PC-9 (cell line): ENCODE data around the gene IP6K3. TPM values are rescaled to one million over a fixed set of nuclear protein-coding genes. Genes with fewer than 3 reads are reported as not detected.

ENCODE experiments used
- BruUV-seq: library from RNA; stranded (reverse); fragments of 400-500 nt; replicated peaks from 2 replicates; lab custom pipeline; 2021; lab: Mats Ljungman, UMichigan
- CTCF ChIA-PET: fragments of 300-600 bp; sonication (Branson Sonifier 250); formaldehyde crosslinking; loops from one replicate; lab custom pipeline; 2022; ENCODE audit warnings: antibody characterized with exemption; lab: Charles Lee
- POLR2A ChIA-PET: fragments of 300-600 bp; sonication (Branson Sonifier 250); formaldehyde crosslinking; loops from one replicate; lab custom pipeline; 2022; ENCODE audit warnings: antibody characterized with exemption; ENCODE audit not compliant: unreplicated experiment; lab: Charles Lee
- DNase-seq, 2 experiments: peaks; one replicate each; pipeline versions ENCODE4 v3.0.0 to v3.0.0-alpha.2; 2015 to 2022; ENCODE audit warnings: mixed read lengths in 1 of 2
- H2AFZ ChIP-seq: fragments of 200-600 bp; sonication (generic); 2 replicates; pipeline ENCODE4 v1.8.1; 2017; ENCODE audit warnings: antibody characterized with exemption
- H3F3A ChIP-seq: fragments of 200-600 bp; sonication (generic); 2 replicates; pipeline ENCODE4 v1.8.1; 2017; ENCODE audit warnings: antibody characterized with exemption, mild to moderate bottlenecking, low read depth; ENCODE audit not compliant: insufficient read depth
- H3K27ac ChIP-seq: fragments of 200-600 bp; sonication (generic); 2 replicates; pipeline ENCODE4 v1.6.1; 2016; ENCODE audit warnings: mixed run types
- H3K27me3 ChIP-seq: fragments of 200-600 bp; sonication (generic); 2 replicates; pipeline ENCODE4 v1.6.1; 2016; ENCODE audit warnings: low read depth, mixed run types; ENCODE audit not compliant: insufficient read depth
- H3K36me3 ChIP-seq: fragments of 200-600 bp; sonication (generic); 2 replicates; pipeline ENCODE4 v1.6.1; 2016; ENCODE audit warnings: low read depth, mixed run types
- H3K4me1 ChIP-seq: fragments of 200-600 bp; sonication (generic); replicated peaks from 2 replicates; pipeline ENCODE4 v1.6.1; 2016; ENCODE audit warnings: mixed run types; ENCODE audit not compliant: insufficient read depth
- H3K4me2 ChIP-seq: fragments of 200-600 bp; sonication (generic); 2 replicates; pipeline ENCODE4 v1.6.1; 2017; ENCODE audit warnings: mixed run types
- H3K4me3 ChIP-seq: fragments of 200-600 bp; sonication (generic); 2 replicates; pipeline ENCODE4 v1.6.1; 2016; ENCODE audit warnings: mixed run types
- H3K79me2 ChIP-seq: fragments of 200-600 bp; sonication (generic); 2 replicates; pipeline ENCODE4 v1.6.1; 2017; ENCODE audit warnings: low read depth, mixed run types
- H3K9me2 ChIP-seq: fragments of 200-600 bp; sonication (generic); 2 replicates; pipeline ENCODE4 v1.8.1; 2017; ENCODE audit warnings: mild to moderate bottlenecking; ENCODE audit not compliant: insufficient read depth
- H3K9me3 ChIP-seq: fragments of 200-600 bp; sonication (generic); 2 replicates; pipeline ENCODE4 v1.8.1; 2016; ENCODE audit warnings: low read depth; ENCODE audit not compliant: insufficient read depth
- H4K20me1 ChIP-seq: fragments of 200-600 bp; sonication (generic); 2 replicates; pipeline ENCODE4 v1.8.1; 2017; ENCODE audit not compliant: insufficient read depth
- EZH2 ChIP-seq: fragments of 200-600 bp; sonication (generic); IDR thresholded peaks from 2 replicates; pipeline ENCODE4 v1.8.0; 2017; ENCODE audit warnings: antibody characterized with exemption, low read depth
- intact Hi-C: fragments of 100-400 bp; cut with micrococcal nuclease; formaldehyde crosslinking; loops from one replicate; pipeline ENCODE4 v1.10.0; 2022; ENCODE audit not compliant: unreplicated experiment
- total RNA-seq: library from RNA; stranded (reverse); gene quantifications from 2 replicates; pipeline ENCODE4 v1.2.3, GENCODE V29; 2021
- TF ChIP-seq, protein P1 (sequence below): fragments of 200-600 bp; sonication (generic); conservative IDR thresholded peaks from 2 replicates; pipeline ENCODE4 v1.6.1; 2017; ENCODE audit warnings: mixed run types, antibody characterized with exemption, mild to moderate bottlenecking, moderate library complexity

The IP6K3 gene
- total RNA-seq, 1 experiment from 2014 or later: not detected

- no peak overlapping the region for H2AFZ ChIP-seq
- H4K20me1 ChIP-seq: peaks cover 5% of the 10 kb centered on the region; the same call in 1 of the 2 replicates
- H3K9me2 ChIP-seq: no peaks in the 10 kb centered on the region
- H3K79me2 ChIP-seq: peaks cover 8% of the 10 kb centered on the region; the same call in 1 of the 2 replicates
- intact Hi-C loops: loop anchor here (5.0 kb wide), 1 partner anchor 574 kb away; the partner anchor contains the start of genes HSD17B8, RXRB and SLC39A7
- CTCF ChIA-PET: no interaction called here
- no peaks in the 10 kb centered on the region for H3K9me3 ChIP-seq
- no TSS peak for BruUV-seq
- H3K36me3 ChIP-seq: peaks cover 42% of the 10 kb centered on the region
- no peak overlapping the region for H3K4me2 ChIP-seq
- TF ChIP-seq EZH2: no peak
- TF ChIP-seq, protein P1, sequence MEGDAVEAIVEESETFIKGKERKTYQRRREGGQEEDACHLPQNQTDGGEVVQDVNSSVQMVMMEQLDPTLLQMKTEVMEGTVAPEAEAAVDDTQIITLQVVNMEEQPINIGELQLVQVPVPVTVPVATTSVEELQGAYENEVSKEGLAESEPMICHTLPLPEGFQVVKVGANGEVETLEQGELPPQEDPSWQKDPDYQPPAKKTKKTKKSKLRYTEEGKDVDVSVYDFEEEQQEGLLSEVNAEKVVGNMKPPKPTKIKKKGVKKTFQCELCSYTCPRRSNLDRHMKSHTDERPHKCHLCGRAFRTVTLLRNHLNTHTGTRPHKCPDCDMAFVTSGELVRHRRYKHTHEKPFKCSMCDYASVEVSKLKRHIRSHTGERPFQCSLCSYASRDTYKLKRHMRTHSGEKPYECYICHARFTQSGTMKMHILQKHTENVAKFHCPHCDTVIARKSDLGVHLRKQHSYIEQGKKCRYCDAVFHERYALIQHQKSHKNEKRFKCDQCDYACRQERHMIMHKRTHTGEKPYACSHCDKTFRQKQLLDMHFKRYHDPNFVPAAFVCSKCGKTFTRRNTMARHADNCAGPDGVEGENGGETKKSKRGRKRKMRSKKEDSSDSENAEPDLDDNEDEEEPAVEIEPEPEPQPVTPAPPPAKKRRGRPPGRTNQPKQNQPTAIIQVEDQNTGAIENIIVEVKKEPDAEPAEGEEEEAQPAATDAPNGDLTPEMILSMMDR: no peak
- no peak overlapping the region for H3K27ac ChIP-seq
- peaks cover 23% of the 10 kb centered on the region for H3K4me1 ChIP-seq
- DNase-seq: no peak
- POLR2A ChIA-PET: interaction anchor here (0.6 kb wide), 1 partner anchor 159 kb away, joined by 6 read pairs; no protein-coding TSS in a partner anchor
- no peaks in the 10 kb centered on the region for H3K27me3 ChIP-seq
- no peak overlapping the region for H3K4me3 ChIP-seq
- peaks cover 31% of the 10 kb centered on the region; the same call in 1 of the 2 replicates for H3F3A ChIP-seq
These were observed 29.5 kb upstream of the IP6K3 start for GRCh38 chr6:33776186-33776585.

DNA sequence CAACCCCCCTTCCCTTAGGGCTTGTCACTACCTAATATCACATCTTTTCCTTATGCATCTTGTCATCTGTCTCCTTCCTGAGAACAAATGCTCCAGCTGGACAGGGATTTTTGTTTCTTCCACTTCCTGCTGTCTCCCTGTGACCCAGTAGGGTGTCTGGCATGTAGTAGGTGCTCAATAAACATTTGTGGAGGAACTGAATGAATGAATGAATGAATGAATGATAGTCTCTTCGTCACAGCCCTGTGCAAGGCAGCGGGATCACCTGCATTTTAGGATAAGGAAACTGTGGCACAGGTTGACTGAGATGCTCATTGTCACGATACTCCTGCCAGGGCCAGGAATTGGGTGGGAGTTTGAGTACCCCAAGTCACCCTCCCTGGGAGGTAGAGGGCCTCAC, 28.1 kb upstream of the IP6K3 start:
- POLR2A ChIA-PET: no interaction called here

DNA sequence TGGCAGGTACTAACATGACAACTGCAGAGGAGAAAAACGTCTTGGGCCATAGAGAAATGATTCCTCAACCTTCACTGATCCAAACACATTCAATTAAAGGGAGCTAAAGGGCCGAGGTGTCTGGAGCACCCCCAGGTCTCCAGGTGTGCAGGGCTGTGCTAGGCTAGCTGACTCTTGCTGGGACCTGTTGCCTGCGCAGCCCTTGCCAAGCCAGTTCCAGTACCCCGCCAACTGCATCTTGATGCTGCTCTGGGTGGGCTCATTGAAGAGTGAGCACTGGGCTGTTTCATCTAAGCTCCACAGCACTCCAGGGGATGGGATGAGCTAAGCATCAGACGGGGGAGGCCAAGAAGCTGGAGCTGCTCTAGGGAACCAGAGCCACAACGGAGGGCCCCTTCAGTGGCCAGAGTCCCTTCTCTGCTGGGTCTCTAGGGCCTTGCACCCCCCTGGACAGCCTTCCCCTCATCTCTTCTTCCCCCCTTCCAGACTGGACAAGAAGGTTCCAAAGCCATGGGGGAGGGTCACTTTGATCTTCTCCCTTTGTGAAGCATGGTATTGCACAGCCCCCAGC, 26.3 kb upstream of the IP6K3 start:
- CTCF ChIA-PET: interaction anchor here (0.6 kb wide), 1 partner anchor 211 kb away, joined by 4 read pairs; no protein-coding TSS in a partner anchor
- Histone ChIP-seq H3K9me2 (no peaks in the 10 kb centered on the region), H3K4me1 (peaks cover 19% of the 10 kb centered on the region), H3F3A (peaks cover 24% of the 10 kb centered on the region; the same call in 1 of the 2 replicates), H3K4me3 (no peak overlapping the region), H4K20me1 (peaks cover 5% of the 10 kb centered on the region; the same call in 1 of the 2 replicates), H3K79me2 (no peaks in the 10 kb centered on the region), H3K36me3 (peaks cover 16% of the 10 kb centered on the region), H3K27me3 (no peaks in the 10 kb centered on the region), H3K9me3 (no peaks in the 10 kb centered on the region), H2AFZ (no peak overlapping the region), H3K27ac (no peak overlapping the region), H3K4me2 (no peak overlapping the region)
- DNase-seq: no peak
- intact Hi-C loops: no loop called here
- no peak for TF ChIP-seq EZH2
- TF ChIP-seq, protein P1: no peak
- no TSS peak for BruUV-seq
- POLR2A ChIA-PET: interaction anchor here (0.6 kb wide), 1 partner anchor 8 kb away, joined by 6 read pairs; no protein-coding TSS in a partner anchor

More for the DNA sequence above, 28.1 kb upstream of the IP6K3 start:
- Histone ChIP-seq H3K79me2 (no peaks in the 10 kb centered on the region), H3K4me2 (no peak overlapping the region), H3F3A (peaks cover 24% of the 10 kb centered on the region; the same call in 1 of the 2 replicates), H4K20me1 (peaks cover 5% of the 10 kb centered on the region; the same call in 1 of the 2 replicates), H3K4me1 (peaks cover 19% of the 10 kb centered on the region), H3K27me3 (no peaks in the 10 kb centered on the region), H3K27ac (no peak overlapping the region), H2AFZ (no peak overlapping the region), H3K9me2 (no peaks in the 10 kb centered on the region), H3K9me3 (no peaks in the 10 kb centered on the region), H3K36me3 (peaks cover 30% of the 10 kb centered on the region), H3K4me3 (no peak overlapping the region)
- DNase-seq: no peak
- TF ChIP-seq EZH2: no peak
- TF ChIP-seq, protein P1: no peak
- BruUV-seq: no TSS peak
- CTCF ChIA-PET: no interaction called here
- intact Hi-C loops: loop anchor here (5.0 kb wide), 1 partner anchor 572 kb away; the partner anchor contains the start of genes HSD17B8, RXRB and SLC39A7
